ENCODE measurements around the gene CFAP43. TPM values are rescaled to one million over a fixed set of nuclear protein-coding genes. Genes with fewer than 3 reads are reported as not detected.

The CFAP43 gene
- total RNA-seq, 2 experiments from 2014 or later = 0.18 TPM; not detected in 1

GRCh38 chr10:104088239-104088638 lies 143.9 kb downstream of the CFAP43 start:
- Mint-ChIP-seq H3K27ac (no peak overlapping the region), H3K9me3 (ENCODE audit: insufficient read depth) (no peaks in the 10 kb centered on the region), H3K36me3 (ENCODE audit: low read depth) (no peaks in the 10 kb centered on the region), H3K27me3 (ENCODE audit: low read depth) (peaks cover 10% of the 10 kb centered on the region), H3K4me3 (no peak overlapping the region), H3K4me1 (ENCODE audit: low read depth) (no peaks in the 10 kb centered on the region)
- ChIA-PET POLR2A (no interaction called here), CTCF (no interaction called here)
- DNase-seq = no peak
- ATAC-seq = no peak

- POLR2A ChIA-PET = no interaction called here
- Mint-ChIP-seq H3K36me3 (ENCODE audit: low read depth) (no peaks in the 10 kb centered on the region), H3K9me3 (ENCODE audit: insufficient read depth) (no peaks in the 10 kb centered on the region), H3K4me3 (no peak within 1 kb of the TSS), H3K4me1 (ENCODE audit: low read depth) (no peaks in the 10 kb centered on the region), H3K27ac (no peak within 1 kb of the TSS), H3K27me3 (ENCODE audit: low read depth) (peaks cover 10% of the 10 kb centered on the region)
- CTCF ChIA-PET = no interaction called here
- DNase-seq = no peak
- no peak for ATAC-seq
These were observed 146.3 kb downstream of the CFAP43 start, which contains the start of gene COL17A1 for GRCh38 chr10:104085801-104086400. Gene COL17A1, minus strand, starts transcription at chr10:104085880. Its CDS starts 5,207 bp downstream, at chr10:104080673.

GRCh38 chr10:104084482-104085142 lies 147.6 kb downstream of the CFAP43 start:
- ATAC-seq = no peak
- ChIA-PET CTCF (no interaction called here), POLR2A (no interaction called here)
- DNase-seq = no peak
- no peak overlapping the region for H3K4me3 Mint-ChIP-seq
- H3K4me1 Mint-ChIP-seq (ENCODE audit: low read depth) = no peaks in the 10 kb centered on the region
- peaks cover 5% of the 10 kb centered on the region for H3K27me3 Mint-ChIP-seq (ENCODE audit: low read depth)
- no peaks in the 10 kb centered on the region for H3K9me3 Mint-ChIP-seq (ENCODE audit: insufficient read depth)
- no peaks in the 10 kb centered on the region for H3K36me3 Mint-ChIP-seq (ENCODE audit: low read depth)
- H3K27ac Mint-ChIP-seq = no peak overlapping the region

- ChIA-PET POLR2A (no interaction called here), CTCF (interaction anchor here (0.7 to 4.4 kb wide), 11 partner anchors 9 to 369 kb away, joined by 3 to 26 read pairs (median 6); partner anchors contain the start of gene SFR1)
- ATAC-seq (no peak), DNase-seq (no peak)
- no peaks in the 10 kb centered on the region for H3K9me3 Mint-ChIP-seq (ENCODE audit: insufficient read depth)
- H3K4me1 Mint-ChIP-seq (ENCODE audit: low read depth) = no peaks in the 10 kb centered on the region
- no peaks in the 10 kb centered on the region for H3K36me3 Mint-ChIP-seq (ENCODE audit: low read depth)
- peaks cover 2% of the 10 kb centered on the region for H3K27me3 Mint-ChIP-seq (ENCODE audit: low read depth)
- H3K27ac Mint-ChIP-seq = no peak overlapping the region
- H3K4me3 Mint-ChIP-seq = no peak overlapping the region
These were observed 150.2 kb downstream of the CFAP43 start for GRCh38 chr10:104081998-104082397.

GRCh38 chr10:104080762-104081161 lies 151.4 kb downstream of the CFAP43 start:
- POLR2A ChIA-PET = no interaction called here
- CTCF ChIA-PET = interaction anchor here (0.7 to 4.4 kb wide), 9 partner anchors 8 to 368 kb away, joined by 3 to 26 read pairs (median 7); partner anchors contain the start of gene SFR1
- Mint-ChIP-seq H3K4me1 (ENCODE audit: low read depth) (no peaks in the 10 kb centered on the region), H3K9me3 (ENCODE audit: insufficient read depth) (no peaks in the 10 kb centered on the region), H3K27ac (no peak overlapping the region), H3K4me3 (no peak overlapping the region), H3K36me3 (ENCODE audit: low read depth) (no peaks in the 10 kb centered on the region), H3K27me3 (ENCODE audit: low read depth) (peaks cover 2% of the 10 kb centered on the region)
- ATAC-seq (peak; percentile 55), DNase-seq (no peak)

Small RNA genes lying within 50 kb of the gene (microRNA-seq; reads per million reads assigned to microRNA genes)
- gene MIR4482 (3.4 reads per million), gene MIR609 (not detected)

Other genes starting within 250 kb of the CFAP43 start
- gene COL17A1, start 146.5 kb downstream of the CFAP43 start, total RNA-seq = not detected
- 10 to 100 TPM; 13.0 to 14.9 TPM for gene SFR1, start 110.2 kb downstream of the CFAP43 start, total RNA-seq
- 100 to 1,000 TPM; 114 to 119 TPM for gene GSTO1, start 22.5 kb upstream of the CFAP43 start, total RNA-seq
- gene GSTO2, start 36.8 kb upstream of the CFAP43 start, total RNA-seq = 1 to 10 TPM in 1 of 2 experiments, under 1 TPM in 1; 0.94 to 1.2 TPM
- gene ITPRIP, start 106.1 kb upstream of the CFAP43 start, total RNA-seq = 10 to 100 TPM; 26.6 to 27.1 TPM
- gene CFAP58, start 121.5 kb upstream of the CFAP43 start, total RNA-seq = under 1 TPM; 0.24 to 0.47 TPM